ENCODE results near the gene C1orf159.

The C1orf159 gene

DNA sequence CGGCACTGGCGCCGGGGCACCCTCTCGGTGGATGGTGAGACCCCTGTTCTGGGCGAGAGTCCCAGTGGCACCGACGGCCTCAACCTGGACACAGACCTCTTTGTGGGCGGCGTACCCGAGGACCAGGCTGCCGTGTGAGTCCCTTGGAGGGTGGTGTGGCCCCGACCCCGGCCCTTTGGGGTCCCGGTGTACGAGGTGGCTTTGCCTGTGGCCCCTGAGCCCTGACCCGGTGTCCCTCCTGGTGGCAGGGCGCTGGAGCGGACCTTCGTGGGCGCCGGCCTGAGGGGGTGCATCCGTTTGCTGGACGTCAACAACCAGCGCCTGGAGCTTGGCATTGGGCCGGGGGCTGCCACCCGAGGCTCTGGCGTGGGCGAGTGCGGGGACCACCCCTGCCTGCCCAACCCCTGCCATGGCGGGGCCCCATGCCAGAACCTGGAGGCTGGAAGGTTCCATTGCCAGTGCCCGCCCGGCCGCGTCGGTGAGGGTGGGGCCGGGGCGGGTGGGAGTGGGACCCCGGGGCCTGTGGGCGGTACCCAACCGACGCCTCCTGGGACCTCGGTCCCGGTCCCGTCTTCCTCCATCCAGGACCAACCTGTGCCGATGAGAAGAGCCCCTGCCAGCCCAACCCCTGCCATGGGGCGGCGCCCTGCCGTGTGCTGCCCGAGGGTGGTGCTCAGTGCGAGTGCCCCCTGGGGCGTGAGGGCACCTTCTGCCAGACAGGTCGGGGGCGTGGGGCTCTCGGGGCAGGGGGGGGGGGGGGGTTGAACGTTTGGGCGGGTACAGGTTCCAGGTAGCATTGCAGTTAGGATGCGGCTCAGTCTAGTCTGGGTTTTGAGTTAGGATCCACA is 66.3 kb downstream of the C1orf159 start:
- DNase-seq: no peak

DNA sequence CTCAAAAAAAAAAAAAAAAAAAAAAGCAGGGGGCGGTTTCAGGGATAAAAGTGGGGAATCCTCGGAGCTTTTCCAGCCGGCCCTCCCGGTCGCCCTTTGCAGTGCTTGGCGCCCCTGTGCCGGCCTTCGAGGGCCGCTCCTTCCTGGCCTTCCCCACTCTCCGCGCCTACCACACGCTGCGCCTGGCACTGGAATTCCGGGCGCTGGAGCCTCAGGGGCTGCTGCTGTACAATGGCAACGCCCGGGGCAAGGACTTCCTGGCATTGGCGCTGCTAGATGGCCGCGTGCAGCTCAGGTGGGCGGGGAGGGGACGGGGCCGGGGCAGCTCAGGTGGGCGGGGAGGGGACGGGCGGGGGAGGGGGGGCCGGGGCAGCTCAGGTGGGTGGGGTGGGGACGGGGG is 67.1 kb downstream of the C1orf159 start:
- DNase-seq: no peak

DNA sequence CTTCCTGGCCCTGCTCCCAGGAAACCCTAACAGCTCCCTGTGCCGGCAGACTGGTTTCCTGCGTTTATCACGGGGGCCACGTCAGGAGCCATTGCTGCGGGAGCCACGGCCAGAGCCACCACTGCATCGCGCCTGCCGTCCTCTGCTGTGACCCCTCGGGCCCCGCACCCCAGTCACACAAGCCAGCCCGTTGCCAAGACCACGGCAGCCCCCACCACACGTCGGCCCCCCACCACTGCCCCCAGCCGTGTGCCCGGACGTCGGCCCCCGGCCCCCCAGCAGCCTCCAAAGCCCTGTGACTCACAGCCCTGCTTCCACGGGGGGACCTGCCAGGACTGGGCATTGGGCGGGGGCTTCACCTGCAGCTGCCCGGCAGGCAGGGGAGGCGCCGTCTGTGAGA is 67.9 kb downstream of the C1orf159 start:
- DNase-seq: no peak

DNA sequence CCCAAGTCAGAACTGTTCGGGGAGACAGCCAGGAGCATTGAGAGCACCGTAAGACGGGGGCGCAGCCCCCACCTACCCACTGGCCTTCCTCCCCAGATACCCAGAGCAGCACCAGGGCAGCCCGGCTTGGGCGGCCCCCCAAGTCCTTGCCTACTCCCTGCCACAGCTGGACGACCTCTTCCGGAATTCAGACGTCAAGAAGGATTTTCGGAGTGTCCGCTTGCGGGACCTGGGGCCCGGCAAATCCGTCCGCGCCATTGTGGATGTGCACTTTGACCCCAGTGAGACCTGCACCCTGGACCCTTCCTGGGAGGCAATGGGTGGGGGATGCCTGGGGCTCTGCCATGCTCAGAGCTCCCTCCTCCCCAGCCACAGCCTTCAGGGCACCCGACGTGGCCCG is 68.5 kb downstream of the C1orf159 start:
- DNase-seq: no peak

DNA sequence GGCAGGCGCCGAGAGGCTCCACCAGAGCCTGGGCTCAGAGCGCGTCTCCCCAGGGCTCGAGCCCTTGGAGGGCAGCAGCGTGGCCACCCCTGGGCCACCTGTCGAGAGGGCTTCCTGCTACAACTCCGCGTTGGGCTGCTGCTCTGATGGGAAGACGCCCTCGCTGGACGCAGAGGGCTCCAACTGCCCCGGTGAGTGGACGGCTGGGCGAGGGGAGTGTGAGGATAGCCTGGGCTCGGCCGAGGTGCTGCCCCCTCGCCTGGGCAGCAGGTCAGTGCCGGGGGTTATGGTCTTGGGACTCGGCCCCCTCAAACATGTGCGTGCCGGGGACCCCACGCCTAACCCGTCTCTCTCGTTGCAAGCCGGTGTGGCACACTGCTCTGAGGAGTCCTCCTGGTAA is 69.1 kb downstream of the C1orf159 start:
- DNase-seq: no peak

DNA sequence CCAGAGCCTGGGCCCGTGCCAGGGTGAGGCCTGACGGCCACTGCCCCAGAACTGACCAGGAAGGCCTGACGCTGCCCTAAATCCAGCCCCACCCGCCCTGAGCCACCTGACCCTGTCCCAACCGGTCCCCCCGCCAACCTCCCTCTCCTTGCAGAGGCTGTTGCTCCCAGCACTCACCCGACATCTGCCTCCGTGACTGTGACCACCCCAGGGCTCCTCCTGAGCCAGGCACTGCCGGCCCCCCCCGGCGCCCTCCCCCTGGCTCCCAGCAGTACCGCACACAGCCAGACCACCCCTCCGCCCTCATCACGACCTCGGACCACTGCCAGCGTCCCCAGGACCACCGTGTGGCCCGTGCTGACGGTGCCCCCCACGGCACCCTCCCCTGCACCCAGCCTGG is 69.6 kb downstream of the C1orf159 start:
- DNase-seq: no peak

DNA sequence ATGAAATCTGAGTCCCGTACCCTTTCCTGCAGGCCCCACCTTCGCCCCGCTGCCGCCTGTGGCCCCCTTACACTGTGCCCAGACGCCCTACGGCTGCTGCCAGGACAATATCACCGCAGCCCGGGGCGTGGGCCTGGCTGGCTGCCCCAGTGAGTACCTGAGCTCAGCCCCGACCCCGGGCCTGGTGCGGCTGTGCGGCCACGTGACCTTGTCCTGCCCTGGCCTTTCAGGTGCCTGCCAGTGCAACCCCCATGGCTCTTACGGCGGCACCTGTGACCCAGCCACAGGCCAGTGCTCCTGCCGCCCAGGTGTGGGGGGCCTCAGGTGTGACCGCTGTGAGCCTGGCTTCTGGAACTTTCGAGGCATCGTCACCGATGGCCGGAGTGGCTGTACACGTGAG is 70.8 kb downstream of the C1orf159 start:
- DNase-seq: no peak

DNA sequence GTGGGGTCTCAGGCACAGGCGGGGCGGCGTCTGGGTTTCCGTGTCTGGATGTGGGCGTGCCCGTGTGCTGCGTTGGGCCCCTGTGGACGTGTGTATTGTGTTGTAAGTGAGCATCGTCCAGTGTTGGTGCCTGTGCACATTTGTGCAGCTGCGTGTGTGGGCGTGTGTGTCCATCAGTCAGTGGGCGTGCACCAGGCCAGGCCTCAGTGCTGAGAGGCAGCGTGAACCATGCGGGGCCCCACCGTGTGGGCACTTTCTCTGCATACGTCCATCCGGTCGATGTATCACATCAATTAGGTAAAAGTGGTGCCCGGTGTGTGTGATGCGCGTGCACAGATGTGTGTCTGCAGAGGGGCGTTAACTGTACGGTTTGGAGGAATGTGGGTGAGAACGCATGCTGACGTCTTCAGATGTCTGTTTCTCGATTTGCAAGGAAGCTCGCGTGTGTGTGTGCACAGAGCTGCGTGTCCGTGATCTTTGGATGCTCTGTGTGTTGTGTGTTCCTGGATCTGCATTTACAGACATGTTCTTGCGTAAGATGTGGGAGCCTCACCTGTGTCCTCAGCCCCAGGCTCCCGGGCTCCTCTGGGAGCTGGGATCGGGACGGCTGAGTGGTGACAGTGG is 71.3 kb downstream of the C1orf159 start:
- DNase-seq: no peak

DNA sequence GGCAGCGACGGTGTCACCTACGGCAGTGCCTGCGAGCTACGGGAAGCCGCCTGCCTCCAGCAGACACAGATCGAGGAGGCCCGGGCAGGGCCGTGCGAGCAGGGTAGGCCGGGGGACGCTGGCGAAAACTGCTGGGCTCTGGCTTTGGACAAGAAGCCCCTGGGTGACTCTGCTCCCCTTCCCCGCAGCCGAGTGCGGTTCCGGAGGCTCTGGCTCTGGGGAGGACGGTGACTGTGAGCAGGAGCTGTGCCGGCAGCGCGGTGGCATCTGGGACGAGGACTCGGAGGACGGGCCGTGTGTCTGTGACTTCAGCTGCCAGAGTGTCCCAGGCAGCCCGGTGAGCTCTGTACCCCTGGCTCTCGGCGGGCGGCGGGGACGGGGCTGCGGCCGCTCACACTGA is 72.0 kb downstream of the C1orf159 start:
- DNase-seq: no peak

DNA sequence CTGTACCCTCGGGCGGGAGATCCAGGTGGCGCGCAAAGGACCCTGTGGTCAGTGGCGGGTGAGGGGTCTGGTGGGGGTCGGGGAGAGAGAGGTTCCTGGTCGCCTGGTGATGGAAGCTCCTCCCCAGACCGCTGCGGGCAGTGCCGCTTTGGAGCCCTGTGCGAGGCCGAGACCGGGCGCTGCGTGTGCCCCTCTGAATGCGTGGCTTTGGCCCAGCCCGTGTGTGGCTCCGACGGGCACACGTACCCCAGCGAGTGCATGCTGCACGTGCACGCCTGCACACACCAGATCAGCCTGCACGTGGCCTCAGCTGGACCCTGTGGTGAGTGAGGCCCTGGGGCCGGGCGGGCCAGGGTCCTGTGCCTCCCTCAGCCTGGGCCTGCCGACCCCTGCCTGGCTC is 72.5 kb downstream of the C1orf159 start:
- no peak for DNase-seq

DNA sequence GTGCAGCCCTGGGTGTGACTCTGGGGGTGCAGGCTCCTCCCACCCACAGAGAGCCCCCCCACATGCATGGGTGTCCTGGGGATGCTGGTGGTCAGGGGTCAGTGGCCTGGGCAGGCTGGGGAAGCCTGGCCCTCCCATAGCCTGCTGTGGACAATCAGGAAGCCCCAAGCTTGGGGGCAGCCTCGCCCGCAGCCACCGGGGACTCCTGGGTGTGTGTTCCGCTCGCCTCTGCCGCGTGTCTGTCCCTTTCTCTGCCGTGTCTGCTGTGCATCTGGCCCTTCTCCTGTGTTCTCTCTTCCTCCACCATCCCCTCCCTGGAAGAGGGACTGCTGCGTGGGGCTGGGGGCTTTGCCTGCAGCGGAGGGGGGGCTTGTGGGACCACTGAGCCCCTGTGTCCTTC is 73.1 kb downstream of the C1orf159 start:
- no peak for DNase-seq

DNA sequence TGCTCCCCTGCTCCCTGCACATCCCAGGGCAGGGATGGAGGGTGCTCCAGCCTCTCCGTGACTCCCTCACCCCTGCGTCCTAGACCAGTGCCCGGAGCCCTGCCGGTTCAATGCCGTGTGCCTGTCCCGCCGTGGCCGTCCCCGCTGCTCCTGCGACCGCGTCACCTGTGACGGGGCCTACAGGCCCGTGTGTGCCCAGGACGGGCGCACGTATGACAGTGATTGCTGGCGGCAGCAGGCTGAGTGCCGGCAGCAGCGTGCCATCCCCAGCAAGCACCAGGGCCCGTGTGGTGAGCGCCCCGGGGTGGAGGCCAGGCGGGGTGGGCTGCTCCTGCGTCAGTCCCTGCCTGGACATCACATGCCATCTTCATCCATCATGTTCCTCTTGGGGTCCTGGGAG is 74.0 kb downstream of the C1orf159 start:
- no peak for DNase-seq

DNA sequence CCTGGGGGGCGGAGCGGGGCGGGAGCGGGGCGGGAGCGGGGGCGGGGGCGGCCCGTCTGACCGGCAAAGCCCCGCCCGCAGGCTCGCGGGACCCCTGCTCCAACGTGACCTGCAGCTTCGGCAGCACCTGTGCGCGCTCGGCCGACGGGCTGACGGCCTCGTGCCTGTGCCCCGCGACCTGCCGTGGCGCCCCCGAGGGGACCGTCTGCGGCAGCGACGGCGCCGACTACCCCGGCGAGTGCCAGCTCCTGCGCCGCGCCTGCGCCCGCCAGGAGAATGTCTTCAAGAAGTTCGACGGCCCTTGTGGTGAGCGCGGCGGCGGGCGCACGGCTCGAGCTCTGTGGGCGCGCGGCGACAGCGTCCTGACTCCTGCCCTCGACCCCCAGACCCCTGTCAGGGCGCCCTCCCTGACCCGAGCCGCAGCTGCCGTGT is 74.8 kb downstream of the C1orf159 start:
- no peak for DNase-seq

DNA sequence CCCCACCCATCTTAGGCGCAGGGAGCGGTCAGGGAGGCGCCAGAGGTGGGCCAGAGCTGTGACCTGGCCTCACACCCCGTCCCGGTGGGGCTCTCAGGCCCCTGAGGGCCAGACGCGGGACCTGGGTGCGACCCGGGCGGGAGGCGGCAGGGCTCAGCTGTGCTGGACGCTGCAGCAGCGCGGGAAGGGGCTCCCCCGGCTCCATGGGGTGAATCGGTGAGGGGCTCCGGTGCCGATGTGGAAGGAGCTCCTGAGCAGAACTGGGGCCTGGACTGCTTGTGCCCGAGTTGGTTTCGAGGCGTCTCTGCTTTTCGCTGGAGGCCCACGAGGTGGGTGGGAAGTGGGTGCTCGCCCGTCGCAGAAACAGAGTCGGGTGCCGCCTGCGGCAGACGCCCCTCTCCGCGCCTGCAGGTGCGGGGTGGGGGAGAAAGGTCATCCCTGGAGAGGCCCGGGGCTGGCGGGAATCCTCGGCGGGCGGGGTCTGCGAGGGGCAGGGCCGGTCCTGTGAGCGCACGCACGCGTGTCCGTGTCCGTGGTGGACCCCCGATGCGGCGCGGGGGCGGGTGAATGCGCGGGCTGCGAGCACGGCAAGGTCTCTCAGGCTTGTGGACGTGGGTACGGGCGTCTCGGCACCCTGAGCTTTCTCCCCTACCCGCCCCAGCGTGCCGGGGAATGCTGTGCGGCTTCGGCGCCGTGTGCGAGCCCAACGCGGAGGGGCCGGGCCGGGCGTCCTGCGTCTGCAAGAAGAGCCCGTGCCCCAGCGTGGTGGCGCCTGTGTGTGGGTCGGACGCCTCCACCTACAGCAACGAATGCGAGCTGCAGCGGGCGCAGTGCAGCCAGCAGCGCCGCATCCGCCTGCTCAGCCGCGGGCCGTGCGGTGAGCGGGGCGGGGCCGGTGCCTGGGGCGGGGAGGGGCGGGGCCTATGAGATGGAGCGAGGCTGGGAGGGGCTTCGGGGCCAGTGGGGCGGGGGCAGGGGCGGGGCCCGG is 75.6 kb downstream of the C1orf159 start:
- DNase-seq: peak; percentile 30

DNA sequence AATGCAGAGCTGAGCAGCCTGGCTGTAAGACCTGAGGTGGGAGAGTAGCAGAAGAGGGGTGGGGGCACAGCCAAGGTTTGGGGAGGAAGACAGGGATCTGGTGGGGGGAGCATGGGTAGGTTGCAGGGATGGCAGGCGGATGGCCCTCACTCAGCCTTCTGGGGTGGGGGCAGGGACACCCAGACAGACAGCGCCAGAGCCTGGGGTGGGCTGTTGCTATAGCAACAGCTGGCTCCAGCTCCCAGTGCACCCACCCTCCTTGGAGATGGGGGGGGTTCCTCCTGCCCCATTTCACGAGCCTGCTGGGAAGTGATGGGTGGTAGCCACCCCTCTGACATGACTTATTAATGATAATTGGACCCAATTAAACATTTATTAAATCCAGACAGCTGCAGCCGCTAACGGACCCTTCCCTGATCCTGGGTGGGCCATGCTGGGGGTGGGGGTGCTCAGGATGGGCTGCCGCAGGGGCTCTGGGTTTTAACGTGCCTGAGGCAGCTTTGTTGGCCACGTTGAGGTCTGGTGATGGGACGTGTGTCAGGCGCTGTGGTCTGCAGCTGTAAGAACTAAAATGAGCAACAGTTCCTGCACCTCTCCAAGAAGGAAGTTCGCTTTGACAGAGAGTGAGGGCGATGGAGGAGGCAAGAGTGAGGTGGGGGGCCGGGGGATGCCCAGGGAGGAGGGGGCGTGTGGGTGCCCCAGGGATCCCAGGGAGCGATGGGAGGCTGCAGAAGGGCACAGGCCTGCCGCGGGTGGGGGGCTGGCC is 76.6 kb downstream of the C1orf159 start:
- no peak for DNase-seq

DNA sequence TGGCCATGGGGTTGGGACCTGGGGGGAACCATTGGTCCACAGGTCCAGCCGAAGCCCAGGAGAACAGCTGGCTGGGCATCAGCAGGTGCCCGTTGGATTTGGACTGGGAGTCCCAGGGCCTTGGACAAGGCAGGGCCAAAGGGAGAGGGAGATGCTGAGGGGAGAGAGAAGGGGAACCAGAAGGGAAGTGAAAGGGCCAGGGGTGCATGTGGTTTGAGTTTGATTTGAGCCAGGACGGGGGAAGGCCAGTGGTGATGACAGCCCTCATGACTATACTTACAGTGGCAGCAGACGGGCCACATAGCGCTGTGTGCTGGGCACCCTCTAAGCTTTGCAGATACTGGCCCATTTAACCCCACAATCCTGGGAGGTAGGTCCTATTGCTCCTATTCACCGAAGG is 77.2 kb downstream of the C1orf159 start:
- DNase-seq: no peak

DNA sequence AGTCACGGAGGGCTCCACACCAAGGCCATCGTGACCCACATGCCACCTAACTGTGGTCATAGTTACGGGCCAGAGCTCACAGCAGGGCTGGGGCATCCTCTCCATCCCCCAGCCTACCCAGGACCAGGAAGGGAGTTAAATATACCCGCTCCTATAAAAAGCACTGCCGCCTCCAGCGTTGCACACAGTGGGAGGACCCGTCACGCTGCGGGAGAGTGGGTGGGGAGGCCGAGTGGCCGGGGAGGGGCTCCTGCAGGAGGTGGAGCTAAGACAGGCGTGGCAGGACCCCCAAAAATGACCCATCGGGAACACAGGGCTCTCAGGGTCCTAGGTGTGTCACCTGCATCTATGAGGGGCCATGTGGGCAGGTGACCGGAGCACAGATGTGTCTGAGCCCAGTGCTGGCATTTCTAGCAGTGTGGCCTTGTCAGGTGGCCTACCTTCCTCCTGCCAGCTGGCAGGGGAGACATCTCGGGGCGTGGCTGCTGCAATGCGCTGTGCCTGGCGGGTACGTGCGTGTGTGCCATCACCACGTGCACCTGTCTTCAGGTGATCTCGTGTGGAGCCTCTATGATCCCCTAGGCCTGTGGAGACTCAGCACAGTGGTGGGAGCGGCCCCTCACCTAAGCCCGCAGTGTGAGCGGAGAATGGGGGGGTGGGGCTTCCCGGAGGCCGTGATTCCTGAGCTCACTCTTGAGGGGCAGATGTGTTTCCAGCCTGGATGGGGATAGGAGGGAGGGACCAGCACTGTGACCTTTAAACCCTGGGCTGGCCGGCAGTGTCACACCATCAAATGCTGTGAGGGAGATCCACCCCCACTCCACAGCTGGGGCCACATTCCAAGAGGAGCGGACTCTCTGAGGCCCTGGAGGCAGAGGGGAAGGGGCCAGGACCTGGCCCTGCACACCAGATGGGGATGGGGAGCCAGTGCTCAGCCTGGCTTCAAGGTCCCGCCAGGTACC is 78.2 kb downstream of the C1orf159 start:
- DNase-seq: no peak

DNA sequence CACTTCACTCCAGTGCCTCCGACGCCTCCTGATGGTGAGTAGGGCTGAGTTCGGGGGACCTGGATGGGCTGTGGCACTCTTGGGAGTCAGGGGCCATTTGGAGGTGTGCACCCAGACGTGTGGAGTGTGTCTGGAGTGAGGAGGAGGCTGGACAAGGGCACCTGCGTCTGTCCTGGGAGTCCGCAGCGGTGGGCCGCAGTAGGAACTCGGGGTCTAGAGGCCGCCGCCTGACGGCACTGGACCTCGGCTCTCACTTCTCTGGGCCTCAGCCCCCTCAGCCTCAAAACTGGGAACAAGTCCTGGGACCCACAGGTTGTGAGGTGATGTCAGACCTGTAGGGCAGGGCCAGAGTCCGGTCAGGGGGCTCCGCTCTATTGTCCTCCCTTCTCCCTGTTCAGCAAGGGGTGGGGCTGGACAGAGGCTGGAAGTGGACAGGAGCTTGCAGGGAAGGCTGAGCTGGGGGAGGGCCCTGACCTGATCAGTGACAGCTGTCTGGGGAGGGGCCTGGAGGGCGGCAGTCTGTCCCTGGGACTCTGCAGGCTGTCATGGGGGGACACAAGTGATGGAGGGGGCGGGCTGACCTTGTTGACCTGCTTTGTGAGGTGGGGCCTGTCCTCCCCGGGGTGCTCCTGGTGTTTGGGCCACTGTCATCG is 80.5 kb downstream of the C1orf159 start:
- no peak for DNase-seq

DNA sequence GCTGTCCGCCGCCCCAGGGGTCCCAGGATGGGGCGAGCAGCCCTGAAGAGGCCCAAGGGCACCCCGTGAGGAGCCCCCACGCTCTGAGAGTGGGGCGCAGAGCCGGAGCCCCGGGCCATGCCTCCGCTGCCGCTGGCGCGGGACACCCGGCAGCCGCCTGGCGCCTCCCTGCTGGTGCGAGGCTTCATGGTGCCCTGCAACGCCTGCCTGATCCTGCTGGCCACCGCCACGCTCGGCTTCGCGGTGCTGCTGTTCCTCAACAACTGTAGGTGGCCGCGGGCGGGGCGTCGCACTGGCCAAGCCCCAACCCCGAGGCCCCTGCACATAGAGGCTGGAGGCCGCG is 81.5 kb downstream of the C1orf159 start:
- DNase-seq: no peak

DNA sequence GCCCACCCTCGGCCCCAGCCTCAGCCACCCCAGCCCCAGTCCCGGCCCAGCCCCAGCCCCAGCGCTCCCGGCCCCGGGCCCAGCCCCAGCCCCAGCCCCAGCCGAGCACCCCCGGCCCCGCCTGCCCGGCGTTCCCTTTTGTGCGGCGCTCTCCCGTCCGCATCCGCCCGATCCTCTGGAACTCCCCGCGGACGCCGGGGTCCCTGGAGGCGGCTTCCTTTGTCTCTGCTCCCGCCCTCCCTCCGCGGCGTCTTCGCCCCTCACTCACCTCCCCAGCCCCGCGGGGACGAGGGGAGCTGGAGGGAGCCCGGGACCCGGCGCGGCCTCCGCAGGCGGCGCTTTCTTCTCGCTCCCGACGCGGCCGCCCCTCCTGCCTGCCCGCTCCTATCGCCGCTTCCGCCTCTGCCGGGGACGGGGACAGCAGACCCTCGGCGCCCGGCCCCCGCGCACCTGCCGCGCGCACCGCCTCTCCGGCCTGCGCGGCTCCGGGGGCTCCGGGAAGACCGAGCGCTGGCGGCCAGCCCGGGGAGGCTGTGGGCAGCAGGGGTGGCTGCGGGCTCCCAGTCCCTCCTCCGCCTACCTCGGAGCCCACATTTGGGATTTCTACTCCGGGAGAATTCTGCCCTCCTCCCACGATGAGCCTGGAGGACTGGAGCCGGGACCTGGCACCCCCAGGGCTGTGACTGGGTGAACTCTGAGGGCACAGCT is 82.0 kb downstream of the C1orf159 start:
- DNase-seq: no peak
